NCI-H2227 (cell line): Measurements from ENCODE around the gene SDK2.

Source experiments
- DNase-seq: peaks from one replicate; lab custom pipeline; 2025; ENCODE audit not compliant: unreplicated experiment; lab: John Stamatoyannopoulos, UW

The SDK2 gene

GRCh38 chr17:73432624-73433190, 211.5 kb downstream of the SDK2 start:
- no peak for DNase-seq

GRCh38 chr17:73431401-73432205, 212.6 kb downstream of the SDK2 start:
- no peak for DNase-seq

DNA sequence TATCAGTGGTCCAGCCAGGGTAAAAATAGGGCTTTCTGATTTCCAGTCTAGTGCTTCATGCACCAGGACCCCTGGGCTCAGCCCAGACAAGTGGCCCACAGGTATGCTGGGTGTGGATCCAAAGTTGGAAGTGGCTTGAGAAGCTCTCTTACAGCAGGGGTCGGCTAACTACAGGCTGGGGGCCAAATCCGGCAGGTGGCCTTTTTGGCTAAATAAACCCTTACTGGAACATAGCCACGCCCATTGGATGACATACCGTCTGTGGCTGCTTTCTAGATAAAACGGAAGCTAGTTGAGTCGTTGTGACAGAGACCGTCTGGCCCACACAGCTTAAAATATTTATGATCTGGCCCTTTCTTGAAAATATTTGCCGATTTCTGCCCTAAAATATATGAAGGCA, 213.4 kb downstream of the SDK2 start:
- no peak for DNase-seq

GRCh38 chr17:73430165-73430680, 214.0 kb downstream of the SDK2 start:
- peak; percentile 54 for DNase-seq

GRCh38 chr17:73429440-73430164, 214.6 kb downstream of the SDK2 start:
- DNase-seq, result peak; percentile 91

DNA sequence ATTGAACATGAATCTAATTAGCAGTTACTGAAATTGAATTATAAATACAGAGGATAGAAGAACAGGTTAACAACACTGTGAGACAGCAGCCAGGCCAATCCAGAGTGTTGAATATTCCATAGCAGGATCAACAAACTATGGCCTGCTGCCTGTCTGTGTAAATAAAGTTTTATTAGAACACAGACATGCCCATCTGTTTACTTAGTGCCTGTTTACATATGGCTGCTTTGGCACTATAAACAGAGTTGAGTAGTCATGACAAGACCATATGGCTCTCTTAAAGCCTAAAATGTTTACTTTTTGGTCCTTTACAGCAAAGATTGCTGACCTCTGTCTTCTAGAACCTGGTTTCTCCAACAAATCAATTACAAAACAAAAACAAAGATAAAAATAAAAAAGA, 217.0 kb downstream of the SDK2 start:
- no peak for DNase-seq

GRCh38 chr17:73424571-73424970, 219.7 kb downstream of the SDK2 start:
- DNase-seq, result no peak

GRCh38 chr17:73423806-73424205, 220.4 kb downstream of the SDK2 start:
- no peak for DNase-seq

- no peak for DNase-seq
Measured at GRCh38 chr17:73423159-73423715, 221.0 kb downstream of the SDK2 start.

DNA sequence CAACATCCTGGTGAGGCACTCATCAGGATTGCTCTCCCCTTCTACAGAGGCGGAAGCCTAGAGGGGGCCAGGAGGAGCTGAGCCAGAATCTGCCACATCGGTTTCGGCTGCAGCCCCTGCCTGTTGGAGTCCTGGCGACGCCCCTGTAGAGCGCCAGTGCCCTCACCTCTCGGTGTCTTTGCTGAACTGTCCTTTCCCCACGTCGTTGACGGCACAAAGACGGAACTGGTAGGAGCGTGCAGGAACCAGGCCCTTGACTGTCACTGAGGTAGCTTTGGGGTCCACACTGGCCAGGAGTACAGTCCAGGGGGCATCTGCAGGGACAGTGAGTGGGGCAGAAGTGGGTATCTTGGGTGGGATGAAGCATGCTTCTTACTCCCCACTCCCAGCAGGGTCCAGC, 222.1 kb downstream of the SDK2 start:
- DNase-seq, result no peak

DNA sequence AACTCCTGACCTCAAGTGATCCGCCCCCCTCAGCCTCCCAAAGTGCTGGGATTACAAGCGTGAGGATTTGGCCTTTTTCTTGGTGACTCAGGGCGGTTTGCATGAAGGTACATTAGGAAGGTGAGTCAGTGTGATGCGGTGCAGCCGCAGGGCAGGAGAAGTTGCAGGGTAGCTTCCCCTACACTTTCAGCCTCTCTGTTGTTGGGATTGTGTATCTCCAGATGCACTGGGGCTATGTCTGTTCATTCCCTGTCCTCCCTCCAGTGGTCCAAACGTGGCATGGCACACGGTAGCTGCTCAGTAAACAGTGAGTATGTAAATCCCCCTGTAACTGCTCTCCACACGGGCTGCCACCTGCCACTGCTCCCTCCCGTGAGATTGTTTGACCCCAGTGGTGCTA, 223.3 kb downstream of the SDK2 start:
- DNase-seq, result no peak

DNA sequence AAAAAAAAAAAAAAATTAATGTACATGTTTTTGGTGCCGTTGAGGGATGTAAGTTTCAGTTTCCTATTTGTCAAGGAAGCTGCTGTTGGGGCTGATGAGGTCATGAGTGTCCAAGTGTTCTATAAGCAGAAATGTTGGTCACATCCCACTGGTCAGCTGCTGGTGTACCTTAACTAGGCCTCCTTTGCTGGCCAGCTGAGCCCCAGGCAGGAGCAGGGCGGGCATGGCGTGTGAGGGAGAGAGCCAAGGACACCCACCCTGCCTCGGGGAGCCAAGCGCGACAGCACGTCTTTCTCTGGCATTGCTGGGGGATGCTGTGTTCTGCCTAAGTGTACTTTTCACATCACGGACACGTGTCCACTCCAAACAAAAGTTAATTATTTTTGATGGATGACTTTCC, 224.4 kb downstream of the SDK2 start:
- DNase-seq, result no peak

DNA sequence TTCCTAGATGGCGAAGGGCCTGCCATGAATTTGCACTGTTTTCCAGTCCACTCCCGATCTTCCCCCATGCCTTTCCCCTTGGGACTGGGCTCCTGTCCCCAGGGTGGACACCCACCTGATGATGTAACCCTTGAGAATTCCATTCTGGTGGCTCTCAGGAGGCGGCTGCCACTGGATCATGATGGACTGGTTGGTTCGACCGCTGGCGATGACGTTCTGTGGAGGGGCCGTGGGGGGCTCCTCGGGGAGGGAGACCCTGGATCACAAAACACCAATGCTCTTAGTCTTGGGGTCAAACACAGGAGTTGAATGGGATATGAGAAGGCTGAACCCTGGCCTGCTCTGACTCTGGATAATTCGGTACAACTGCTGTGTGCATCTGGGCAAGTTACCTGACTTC, 225.2 kb downstream of the SDK2 start:
- no peak for DNase-seq

DNA sequence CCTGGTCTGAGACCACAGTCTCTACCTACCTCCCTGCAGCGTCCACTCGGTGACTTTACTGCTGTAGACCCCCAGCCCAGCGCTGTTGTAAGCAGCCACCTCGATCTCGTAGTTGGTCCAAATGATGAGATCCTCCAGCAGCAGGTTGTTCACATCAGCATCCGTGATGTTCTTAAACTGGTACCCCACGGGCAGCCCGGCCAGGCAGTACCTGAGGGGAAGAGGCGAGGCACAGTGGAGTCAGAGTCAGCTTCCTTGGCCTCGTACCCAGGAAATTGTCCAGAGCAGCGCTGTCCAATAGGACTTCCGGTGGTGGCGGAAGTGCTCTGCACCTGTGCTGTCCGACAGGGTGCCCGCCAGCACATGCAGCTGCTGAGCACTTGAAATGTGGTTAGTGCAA, 228.5 kb downstream of the SDK2 start:
- DNase-seq, result no peak

DNA sequence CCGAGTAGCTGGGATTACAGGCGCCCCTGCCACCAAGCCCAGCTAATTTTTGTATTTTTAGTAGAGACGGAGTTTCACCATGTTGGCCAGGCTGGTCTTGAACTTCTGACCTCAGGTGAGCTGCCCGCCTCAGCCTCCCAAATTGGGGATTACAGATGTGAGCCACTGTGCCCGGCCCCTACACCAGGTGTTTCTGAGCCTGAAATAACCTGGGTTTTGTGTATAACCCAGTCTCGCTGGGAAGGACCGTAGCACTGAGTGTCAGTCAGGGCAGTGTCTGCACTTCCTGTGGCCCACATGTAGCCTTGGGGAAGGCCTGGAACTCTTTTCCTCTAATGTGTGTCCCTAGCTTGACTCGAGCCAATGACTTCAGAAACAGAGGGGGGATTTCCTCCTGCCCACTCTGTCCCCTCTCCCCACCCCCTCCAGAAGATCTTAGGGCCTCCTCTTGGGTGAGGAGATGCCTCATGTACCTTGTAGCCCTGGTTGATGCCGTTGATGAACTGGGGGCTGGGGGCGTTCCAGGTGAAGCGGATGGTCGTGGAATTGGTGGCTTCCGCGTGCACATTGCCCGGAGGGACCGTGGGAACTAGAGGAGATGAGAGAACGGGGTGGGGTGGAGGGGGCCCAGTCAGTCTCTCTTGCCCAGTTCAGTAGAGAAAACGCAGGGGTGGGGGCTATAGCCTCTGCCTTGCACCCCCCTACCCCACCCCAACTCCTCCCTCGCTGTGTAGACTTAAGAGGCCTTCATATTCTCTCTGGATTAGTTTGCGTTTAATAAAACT, 229.9 kb downstream of the SDK2 start:
- DNase-seq, result no peak

- no peak for DNase-seq
Measured at GRCh38 chr17:73412914-73413313, 231.3 kb downstream of the SDK2 start.

DNA sequence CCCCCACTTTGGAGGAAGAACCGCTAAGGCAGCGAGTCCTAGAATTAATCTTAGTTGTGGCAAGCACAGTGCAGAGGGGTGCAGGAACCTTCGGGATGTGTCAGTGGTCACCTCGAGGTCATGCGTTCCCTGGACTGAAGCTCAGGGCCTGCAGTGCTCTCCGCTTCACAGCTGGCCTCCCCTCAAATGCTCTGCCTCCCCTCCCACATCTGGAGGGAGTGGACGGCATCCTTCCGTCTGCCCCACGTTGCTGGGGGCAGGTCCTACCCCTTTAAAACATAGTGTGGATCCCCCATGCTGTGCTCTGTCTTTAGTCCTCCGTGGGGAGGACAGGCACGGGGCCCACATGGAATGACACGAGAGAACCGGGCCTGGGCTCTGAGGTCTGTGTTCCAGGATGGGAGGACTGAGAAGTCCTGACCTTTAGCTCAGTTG, 232.9 kb downstream of the SDK2 start:
- no peak for DNase-seq

DNA sequence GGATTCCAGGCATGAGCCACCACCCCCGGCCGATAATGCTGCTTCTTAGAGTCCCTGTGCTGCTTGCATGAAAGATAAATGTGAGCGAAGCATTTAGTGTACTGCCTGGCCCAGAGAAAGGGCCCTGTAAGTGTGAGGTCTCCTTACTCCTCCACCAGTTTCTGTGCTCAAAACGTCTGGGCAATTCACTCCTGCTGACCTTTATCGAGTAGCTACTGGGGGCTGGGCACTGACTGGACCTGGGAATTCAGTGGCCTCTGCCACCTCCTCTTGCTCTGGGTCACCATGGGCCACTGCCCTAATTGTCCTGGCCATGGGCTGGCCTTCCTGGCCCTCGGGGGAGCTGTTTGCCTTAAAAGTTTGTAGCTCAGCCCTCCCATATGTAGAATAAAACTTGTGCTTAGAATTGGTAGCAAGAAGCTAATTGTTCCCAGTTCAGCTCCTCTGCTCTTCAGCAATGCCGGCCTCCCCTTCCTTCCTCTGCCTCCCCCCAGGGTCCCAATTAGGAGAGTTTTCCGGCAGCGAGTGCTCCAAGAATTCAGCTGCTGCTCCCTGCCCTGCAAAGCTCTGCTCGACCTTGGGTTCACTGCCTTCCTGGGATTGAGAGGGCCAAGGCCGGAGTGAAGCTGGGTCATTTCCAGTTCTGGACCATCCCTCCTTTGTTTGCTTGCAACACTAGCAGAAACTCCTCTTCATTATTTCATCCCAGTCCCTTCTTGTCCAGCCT, 233.5 kb downstream of the SDK2 start:
- DNase-seq, result no peak

GRCh38 chr17:73404246-73404645, 240.0 kb downstream of the SDK2 start:
- no peak for DNase-seq

DNA sequence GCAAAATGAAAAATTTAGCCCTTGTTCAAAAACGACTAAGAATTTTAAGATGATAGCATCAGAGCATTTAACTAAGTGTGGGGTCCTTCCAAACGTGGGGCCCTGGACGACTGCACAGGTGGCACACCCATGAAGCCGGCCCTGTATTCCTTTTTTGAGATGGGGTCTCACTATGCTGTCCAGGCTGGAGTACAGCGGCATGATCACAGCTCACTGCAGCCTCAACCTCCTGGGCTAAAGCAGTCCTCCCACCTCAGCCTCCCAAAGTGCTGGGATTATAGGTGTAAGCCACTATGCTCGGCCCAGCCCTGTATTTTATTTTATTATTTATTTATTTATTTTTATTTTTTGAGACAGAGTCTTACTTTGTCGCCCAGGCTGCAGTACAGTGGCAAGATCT, 241.8 kb downstream of the SDK2 start:
- no peak for DNase-seq
